HepG2 (cell line): ENCODE data around the gene FOLR3. TPM values are rescaled to one million over a fixed set of nuclear protein-coding genes. Genes with fewer than 3 reads are reported as not detected.
A peak's percentile ranks its signal among the peaks of the same experiment; 100 is the strongest.

Experiments
- BHLHE40 ChIP-seq: IDR thresholded peaks from 2 replicates; pipeline ENCODE4 v1.6.1; 2011; ENCODE audit warnings: low read length, improper control_type of control experiment
- HIVEP1 ChIP-seq: sonication (generic); formaldehyde crosslinking; IDR thresholded peaks from 2 replicates; pipeline ENCODE4 v1.4.0; 2020; ENCODE audit warnings: mild to moderate bottlenecking, missing genetic modification reagents
- HOXA3 ChIP-seq: sonication (generic); formaldehyde crosslinking; IDR thresholded peaks from 2 replicates; pipeline ENCODE4 v1.5.0; 2020; ENCODE audit warnings: missing genetic modification reagents
- HOXA5 ChIP-seq: sonication (generic); formaldehyde crosslinking; IDR thresholded peaks from 2 replicates; pipeline ENCODE4 v1.4.0; 2020; ENCODE audit warnings: missing genetic modification reagents
- JUND ChIP-seq: sonication (generic); formaldehyde crosslinking; IDR thresholded peaks from 2 replicates; pipeline ENCODE4 v1.8.0; 2022; ENCODE audit warnings: mild to moderate bottlenecking, missing genetic modification reagents
- MATR3 ChIP-seq: sonication (generic); formaldehyde crosslinking; IDR thresholded peaks from 2 replicates; pipeline ENCODE4 v1.4.0; 2020; ENCODE audit warnings: missing genetic modification reagents
- MLLT10 ChIP-seq: sonication (generic); formaldehyde crosslinking; IDR thresholded peaks from 2 replicates; pipeline ENCODE4 v1.4.0; 2020; ENCODE audit warnings: missing genetic modification reagents
- MTF1 ChIP-seq: sonication (generic); formaldehyde crosslinking; IDR thresholded peaks from 2 replicates; pipeline ENCODE4 v1.5.0; 2020; ENCODE audit warnings: missing genetic modification reagents
- NFIB ChIP-seq: sonication (generic); formaldehyde crosslinking; IDR thresholded peaks from 2 replicates; pipeline ENCODE4 v1.9.0; 2021; ENCODE audit warnings: missing genetic modification reagents, mild to moderate bottlenecking, borderline replicate concordance
- NFYC ChIP-seq: IDR thresholded peaks from 2 replicates; pipeline ENCODE4 v1.6.1; 2016; ENCODE audit warnings: missing genetic modification reagents, missing compliant biosample characterization
- NONO ChIP-seq, 2 experiments: fragments of 450-650 bp in 1 of 2; sonication (generic) in 1 of 2; formaldehyde crosslinking in 1 of 2; IDR thresholded peaks in 1 of 2; conservative IDR thresholded peaks in 1 of 2; 2 replicates each; pipeline versions ENCODE4 v1.6.1 to v1.8.0; 2017 to 2022; ENCODE audit warnings: mild to moderate bottlenecking in 1 of 2, missing genetic modification reagents in 1 of 2, moderate library complexity in 1 of 2
- RNF2 ChIP-seq: fragments of 450-650 bp; conservative IDR thresholded peaks from 2 replicates; pipeline ENCODE4 v1.6.1; 2016; ENCODE audit warnings: low read depth
- SMARCC2 ChIP-seq: fragments of 450-650 bp; IDR thresholded peaks from 2 replicates; pipeline ENCODE4 v1.6.1; 2017; ENCODE audit warnings: antibody characterized with exemption, mild to moderate bottlenecking
- SMARCE1 ChIP-seq: fragments of 450-650 bp; IDR thresholded peaks from 2 replicates; pipeline ENCODE4 v1.6.1; 2017; ENCODE audit warnings: borderline replicate concordance
- SMYD3 ChIP-seq: sonication (generic); formaldehyde crosslinking; IDR thresholded peaks from 2 replicates; pipeline ENCODE4 v1.8.1; 2023; ENCODE audit warnings: mild to moderate bottlenecking, missing genetic modification reagents
- SOX13 ChIP-seq, 3 experiments: fragments of 450-650 bp in 1 of 3; sonication (generic) in 1 of 3; formaldehyde crosslinking in 1 of 3; IDR thresholded peaks in 2 of 3; conservative IDR thresholded peaks in 1 of 3; 2 replicates each; pipeline versions ENCODE4 v1.5.0 to v1.6.1; 2016 to 2020; ENCODE audit warnings: antibody characterized with exemption in 1 of 3, mild to moderate bottlenecking in 1 of 3, missing compliant biosample characterization in 1 of 3, missing genetic modification reagents in 1 of 3, moderate library complexity in 1 of 3
- TAF1 ChIP-seq: sonication (generic); formaldehyde crosslinking; IDR thresholded peaks from 2 replicates; pipeline ENCODE4 v1.4.0; 2020; ENCODE audit warnings: missing genetic modification reagents
- TBP ChIP-seq: sonication (generic); formaldehyde crosslinking; IDR thresholded peaks from 2 replicates; pipeline ENCODE4 v1.5.0; 2020; ENCODE audit warnings: missing genetic modification reagents
- TSC22D2 ChIP-seq: sonication (generic); formaldehyde crosslinking; IDR thresholded peaks from 2 replicates; pipeline ENCODE4 v1.5.1; 2020; ENCODE audit warnings: missing genetic modification reagents, mild to moderate bottlenecking, borderline replicate concordance
- ZMYM4 ChIP-seq: sonication (generic); formaldehyde crosslinking; IDR thresholded peaks from 2 replicates; pipeline ENCODE4 v1.8.1; 2023; ENCODE audit warnings: mild to moderate bottlenecking, missing genetic modification reagents
- ZNF263 ChIP-seq: sonication (generic); formaldehyde crosslinking; IDR thresholded peaks from 2 replicates; pipeline ENCODE4 v1.4.0; 2020; ENCODE audit warnings: missing genetic modification reagents
- ZNF282 ChIP-seq: fragments of 450-650 bp; IDR thresholded peaks from 2 replicates; pipeline ENCODE4 v1.6.1; 2018; ENCODE audit not compliant: partially characterized antibody
- ZNF607 ChIP-seq: sonication (generic); formaldehyde crosslinking; IDR thresholded peaks from 2 replicates; pipeline ENCODE4 v1.5.1; 2020; ENCODE audit warnings: missing genetic modification reagents, mild to moderate bottlenecking, borderline replicate concordance
- ZNF615 ChIP-seq: sonication (generic); formaldehyde crosslinking; IDR thresholded peaks from 2 replicates; pipeline ENCODE4 v1.5.0; 2020; ENCODE audit warnings: mild to moderate bottlenecking, missing genetic modification reagents, borderline replicate concordance
- ZNF670 ChIP-seq: sonication (generic); formaldehyde crosslinking; IDR thresholded peaks from 2 replicates; pipeline ENCODE4 v1.8.0; 2022; ENCODE audit warnings: mild to moderate bottlenecking, missing genetic modification reagents, borderline replicate concordance
- ZNF766 ChIP-seq: sonication (generic); formaldehyde crosslinking; IDR thresholded peaks from 2 replicates; pipeline ENCODE4 v1.5.0; 2020; ENCODE audit warnings: missing genetic modification reagents, borderline replicate concordance
- ZNF891 ChIP-seq: sonication (generic); formaldehyde crosslinking; IDR thresholded peaks from 2 replicates; pipeline ENCODE4 v1.5.0; 2020; ENCODE audit warnings: mild to moderate bottlenecking, missing genetic modification reagents
- polyA plus RNA-seq, 8 experiments: library from polyadenylated mRNA; depleted of rRNA in 3 of 8; stranded (reverse) in 7 of 8; unstranded in 1 of 8; fragments of >200 nt; fragmentation: Illumina TruSeq in 4 of 8; extraction: Trizol in 4 of 8; gene quantifications; 2 replicates each; pipeline versions ENCODE4 v1.2.1 to v1.2.3, GENCODE V29; 2011 to 2016; ENCODE audit warnings: low read depth in 4 of 8, missing spikeins in 1 of 8, mixed read lengths in 1 of 8; ENCODE audit not compliant: insufficient read depth in 1 of 8
- total RNA-seq, 5 experiments: library from RNA; depleted of rRNA; stranded (reverse); fragments of >200 nt; fragmentation: Illumina TruSeq; extraction: Trizol; gene quantifications; 2 replicates each; pipeline ENCODE4 v1.2.3, GENCODE V29; 2016; ENCODE audit warnings: low read depth in 1 of 5
- TF ChIP-seq, protein P1 (sequence below): sonication (generic); formaldehyde crosslinking; conservative IDR thresholded peaks from 2 replicates; pipeline ENCODE4 v1.4.0; 2020; ENCODE audit warnings: missing genetic modification reagents
- TF ChIP-seq, protein P2 (sequence below): sonication (generic); formaldehyde crosslinking; IDR thresholded peaks from 2 replicates; pipeline ENCODE4 v1.4.0; 2020; ENCODE audit warnings: low read depth, mild to moderate bottlenecking, missing genetic modification reagents

Gene FOLR3
- total and polyA plus RNA-seq, 2 of the 13 experiments (the other 11 are each of a cell fraction or from before 2014, with no cell fraction given), result not detected

DNA sequence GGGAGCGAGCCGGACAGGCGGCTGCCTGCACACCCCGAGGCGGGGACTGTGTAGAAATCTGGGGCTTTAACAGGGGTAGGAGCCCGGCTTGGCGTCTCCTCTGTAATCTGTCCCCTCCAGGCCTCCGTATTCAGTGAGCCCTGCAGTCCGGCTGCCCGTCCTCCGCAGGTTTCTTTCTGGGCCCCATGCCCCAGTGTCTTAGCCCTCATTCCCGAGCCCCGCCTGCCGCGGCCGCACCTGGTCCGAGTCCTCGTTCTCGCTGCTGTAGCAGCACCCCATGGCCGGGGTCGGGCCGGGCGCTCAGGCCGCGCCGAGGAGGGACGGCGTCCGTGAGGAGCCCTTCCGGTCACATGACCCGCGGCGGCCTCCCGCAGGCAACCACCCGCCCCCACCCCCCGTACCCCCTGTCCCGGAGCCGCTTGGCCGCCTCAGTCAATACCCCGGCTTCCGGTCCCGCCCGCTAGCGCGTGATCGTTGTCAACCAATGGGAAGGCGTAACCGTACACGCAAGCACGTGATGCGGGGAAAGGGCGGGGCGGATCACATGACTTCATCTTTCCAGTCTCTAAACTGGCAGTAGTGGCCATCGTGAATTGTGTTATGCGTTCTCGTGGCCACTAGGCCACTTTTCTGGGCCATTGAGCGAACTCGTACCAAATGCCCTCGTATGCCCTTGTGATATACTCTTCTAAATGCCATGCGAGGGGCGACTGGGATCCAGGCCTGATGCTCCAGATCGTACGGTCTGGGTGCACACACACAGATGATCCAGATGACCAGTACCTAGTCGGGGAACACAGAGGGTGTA lies 32.4 kb upstream of the FOLR3 start, which contains the start of gene LAMTOR1 (continued):
- TF ChIP-seq NONO (IDR thresholded peaks at IDR 0.05), result no peak
- TF ChIP-seq NONO (CRISPR knock-in tag; conservative IDR thresholded peaks at IDR 0.05), result peak; percentile 59; the same call in 1 of the 2 replicates
- TF ChIP-seq, protein P1, sequence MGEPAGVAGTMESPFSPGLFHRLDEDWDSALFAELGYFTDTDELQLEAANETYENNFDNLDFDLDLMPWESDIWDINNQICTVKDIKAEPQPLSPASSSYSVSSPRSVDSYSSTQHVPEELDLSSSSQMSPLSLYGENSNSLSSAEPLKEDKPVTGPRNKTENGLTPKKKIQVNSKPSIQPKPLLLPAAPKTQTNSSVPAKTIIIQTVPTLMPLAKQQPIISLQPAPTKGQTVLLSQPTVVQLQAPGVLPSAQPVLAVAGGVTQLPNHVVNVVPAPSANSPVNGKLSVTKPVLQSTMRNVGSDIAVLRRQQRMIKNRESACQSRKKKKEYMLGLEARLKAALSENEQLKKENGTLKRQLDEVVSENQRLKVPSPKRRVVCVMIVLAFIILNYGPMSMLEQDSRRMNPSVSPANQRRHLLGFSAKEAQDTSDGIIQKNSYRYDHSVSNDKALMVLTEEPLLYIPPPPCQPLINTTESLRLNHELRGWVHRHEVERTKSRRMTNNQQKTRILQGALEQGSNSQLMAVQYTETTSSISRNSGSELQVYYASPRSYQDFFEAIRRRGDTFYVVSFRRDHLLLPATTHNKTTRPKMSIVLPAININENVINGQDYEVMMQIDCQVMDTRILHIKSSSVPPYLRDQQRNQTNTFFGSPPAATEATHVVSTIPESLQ (CRISPR knock-in tag), result no peak
- peak; percentile 51; the same call in 1 of the 2 replicates for TF ChIP-seq ZNF607 (CRISPR knock-in tag)
- peak; percentile 89 for TF ChIP-seq NFYC (CRISPR knock-in tag)
- TF ChIP-seq MATR3 (CRISPR knock-in tag), result no peak
- peak; percentile 97 for TF ChIP-seq BHLHE40
- peak; percentile 87; the same call in 1 of the 2 replicates for TF ChIP-seq RNF2
- TF ChIP-seq ZNF670, result peak; percentile 47; the same call in 1 of the 2 replicates
- TF ChIP-seq HIVEP1 (CRISPR knock-in tag), result 0 out of 2 replicates have a peak, but pooled peaks have one; percentile 55
- TF ChIP-seq, protein P2, sequence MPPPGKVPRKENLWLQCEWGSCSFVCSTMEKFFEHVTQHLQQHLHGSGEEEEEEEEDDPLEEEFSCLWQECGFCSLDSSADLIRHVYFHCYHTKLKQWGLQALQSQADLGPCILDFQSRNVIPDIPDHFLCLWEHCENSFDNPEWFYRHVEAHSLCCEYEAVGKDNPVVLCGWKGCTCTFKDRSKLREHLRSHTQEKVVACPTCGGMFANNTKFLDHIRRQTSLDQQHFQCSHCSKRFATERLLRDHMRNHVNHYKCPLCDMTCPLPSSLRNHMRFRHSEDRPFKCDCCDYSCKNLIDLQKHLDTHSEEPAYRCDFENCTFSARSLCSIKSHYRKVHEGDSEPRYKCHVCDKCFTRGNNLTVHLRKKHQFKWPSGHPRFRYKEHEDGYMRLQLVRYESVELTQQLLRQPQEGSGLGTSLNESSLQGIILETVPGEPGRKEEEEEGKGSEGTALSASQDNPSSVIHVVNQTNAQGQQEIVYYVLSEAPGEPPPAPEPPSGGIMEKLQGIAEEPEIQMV (CRISPR knock-in tag), result no peak
- peak; percentile 74 for TF ChIP-seq ZNF263 (CRISPR knock-in tag)
- TF ChIP-seq TAF1, result peak; percentile 80
- TF ChIP-seq ZMYM4 (CRISPR knock-in tag), result peak; percentile 97
- TF ChIP-seq SMYD3 (CRISPR knock-in tag), result no peak
- TF ChIP-seq ZNF766 (CRISPR knock-in tag), result peak; percentile 18; the same call in 1 of the 2 replicates
- TF ChIP-seq ZNF615 (CRISPR knock-in tag), result no peak
- no peak for TF ChIP-seq ZNF891
- no peak; the same call in 1 of the 2 replicates for TF ChIP-seq TSC22D2 (CRISPR knock-in tag)
- peak; percentile 86; the same call in 1 of the 2 replicates for TF ChIP-seq NFIB
- no peak for TF ChIP-seq ZNF282
- TF ChIP-seq HOXA3 (CRISPR knock-in tag), result peak; percentile 58
- no peak for TF ChIP-seq SMARCE1
- TF ChIP-seq MTF1 (CRISPR knock-in tag), result no peak
- TF ChIP-seq HOXA5 (CRISPR knock-in tag), result peak; percentile 60
- no peak for TF ChIP-seq TBP (CRISPR knock-in tag)
- no peak for TF ChIP-seq SMARCC2
- TF ChIP-seq SOX13 (IDR thresholded peaks at IDR 0.05), result no peak
- TF ChIP-seq SOX13 (CRISPR knock-in tag; conservative IDR thresholded peaks at IDR 0.05 in 1 of 2, IDR thresholded peaks at IDR 0.05 in 1 of 2), result 0 out of 4 replicates have a peak, but pooled peaks of 1 of the 2 experiments have one; percentile 19
- TF ChIP-seq MLLT10 (CRISPR knock-in tag), result no peak
- no peak for TF ChIP-seq JUND (CRISPR knock-in tag)
